Thyroid gland (tissue), 4 donors: Measurements from ENCODE around the gene PLD6.

Source experiments
- CTCF ChIP-seq, 6 experiments: fragments of 200-600 bp in 3 of 6; fragments of 450-650 bp in 3 of 6; sonication (generic) in 3 of 6; IDR thresholded peaks; one replicate each; pipeline ENCODE4 v1.5.1; 2016 to 2019; ENCODE audit warnings: antibody characterized with exemption in 6 of 6, mild to moderate bottlenecking in 2 of 6, inconsistent platforms in 1 of 6, moderate library complexity in 1 of 6
- POLR2A ChIP-seq, 2 donors: fragments of 450-650 bp; IDR thresholded peaks; one replicate each; pipeline ENCODE4 v1.6.1; 2017; ENCODE audit warnings: antibody characterized with exemption in 2 of 2, mild to moderate bottlenecking in 2 of 2, moderate library complexity in 1 of 2

- TF ChIP-seq CTCF (IDR thresholded peaks at IDR 0.05) = no peak
- TF ChIP-seq POLR2A (IDR thresholded peaks at IDR 0.05) = no peak
Observed at GRCh38 chr17:17241656-17242055, 35.5 kb upstream of the PLD6 start.
